ENCODE measurements around the gene URI1. TPM values are rescaled to one million over a fixed set of nuclear protein-coding genes. Genes with fewer than 3 reads are reported as not detected.
A peak's percentile ranks its signal among the peaks of the same experiment; 100 is the strongest.

URI1 gene
- total and polyA plus RNA-seq, 2 experiments from 2014 or later = 49.7 to 49.9 TPM

DNA sequence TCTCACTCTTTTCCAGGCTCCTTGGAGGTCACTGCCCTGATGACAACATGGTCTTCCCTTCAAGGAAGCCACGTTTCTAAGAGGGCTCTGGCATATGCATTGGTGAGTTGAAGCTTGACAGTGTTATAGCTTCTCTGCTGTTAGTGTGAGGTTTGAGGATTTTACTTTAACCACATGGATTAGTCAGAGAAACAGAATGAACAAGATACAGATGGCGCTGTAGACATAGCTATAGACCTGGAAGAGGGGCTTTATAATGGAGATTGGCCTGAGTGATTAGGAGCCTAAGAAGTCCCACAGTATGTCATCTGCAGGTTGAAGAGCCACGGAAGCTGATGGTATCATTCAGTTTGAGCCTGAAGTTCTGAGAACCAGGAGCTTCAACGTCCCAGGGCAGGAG, 18.4 kb upstream of the URI1 start:
- H3K27me3 ChIP-seq = no peaks in the 10 kb centered on the region
- H3K9me3 ChIP-seq (ENCODE audit: low read depth) = no peaks in the 10 kb centered on the region
- no peak for TF ChIP-seq CTCF (IDR thresholded peaks at IDR 0.05; ENCODE audit: low read depth, low read length)
- H3K36me3 ChIP-seq = no peaks in the 10 kb centered on the region
- H3K27ac ChIP-seq = no peak overlapping the region
- H3K4me3 ChIP-seq = no peak overlapping the region
- no peak for DNase-seq (ENCODE audit: low read depth in 1 of 2, low spot score in 1 of 2)
- H3K4me1 ChIP-seq (ENCODE audit: low read depth) = peaks cover 6% of the 10 kb centered on the region

- no peak for DNase-seq (ENCODE audit: low read depth in 1 of 2, low spot score in 1 of 2)
- no peaks in the 10 kb centered on the region for H3K36me3 ChIP-seq
- H3K9me3 ChIP-seq (ENCODE audit: low read depth) = no peaks in the 10 kb centered on the region
- no peaks in the 10 kb centered on the region for H3K27me3 ChIP-seq
- H3K4me3 ChIP-seq = no peak overlapping the region
- H3K27ac ChIP-seq = no peak overlapping the region
- no peak for TF ChIP-seq CTCF (IDR thresholded peaks at IDR 0.05; ENCODE audit: low read depth, low read length)
- H3K4me1 ChIP-seq (ENCODE audit: low read depth) = peaks cover 6% of the 10 kb centered on the region
Measured at GRCh38 chr19:29926031-29926430, 16.0 kb upstream of the URI1 start.

- H3K9me3 ChIP-seq (ENCODE audit: low read depth) = no peaks in the 10 kb centered on the region
- no peaks in the 10 kb centered on the region for H3K36me3 ChIP-seq
- DNase-seq (ENCODE audit: low read depth in 1 of 2, low spot score in 1 of 2) = no peak
- no peaks in the 10 kb centered on the region for H3K27me3 ChIP-seq
- no peak overlapping the region for H3K27ac ChIP-seq
- TF ChIP-seq CTCF (IDR thresholded peaks at IDR 0.05; ENCODE audit: low read depth, low read length) = no peak
- peaks cover 6% of the 10 kb centered on the region for H3K4me1 ChIP-seq (ENCODE audit: low read depth)
- H3K4me3 ChIP-seq = no peak overlapping the region
Measured at GRCh38 chr19:29926801-29927200, 15.2 kb upstream of the URI1 start.

DNA sequence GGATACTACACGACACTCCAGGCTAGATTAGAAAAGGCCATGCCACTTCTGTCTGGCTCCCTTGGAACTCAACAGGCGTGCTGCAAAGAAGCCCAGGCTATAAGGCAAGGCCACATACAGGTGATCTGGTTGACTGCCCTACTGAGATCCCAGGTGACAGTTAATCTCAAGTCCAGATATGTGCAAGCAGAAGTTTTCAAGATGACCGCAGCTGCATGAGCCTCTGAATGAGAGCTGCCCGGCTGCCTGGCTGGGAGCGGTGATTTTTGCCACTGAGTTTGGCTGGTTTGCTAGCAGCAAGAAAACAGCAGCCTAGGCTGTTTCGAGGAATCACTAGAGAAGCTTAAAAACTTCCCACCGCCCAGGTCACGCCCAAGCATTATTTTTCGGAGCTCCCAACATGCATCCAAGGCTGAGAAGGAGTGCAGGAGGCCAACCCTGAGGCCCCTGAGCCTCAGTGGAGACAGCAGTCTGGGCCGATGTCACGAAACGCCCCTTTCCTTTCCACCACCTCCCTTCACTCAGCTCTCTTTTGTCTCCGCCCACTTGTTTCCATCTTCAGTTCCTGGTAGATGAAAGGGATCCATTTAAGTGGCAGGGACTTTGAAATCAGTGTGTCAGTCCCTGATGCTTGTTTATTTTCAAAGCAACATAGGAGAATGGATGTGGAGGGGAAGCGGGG, 14.0 kb upstream of the URI1 start:
- H3K4me3 ChIP-seq = no peak overlapping the region
- peak in 1 of 2 donors; percentile 29 for DNase-seq (ENCODE audit: low read depth in 1 of 2, low spot score in 1 of 2)
- TF ChIP-seq CTCF (IDR thresholded peaks at IDR 0.05; ENCODE audit: low read depth, low read length) = no peak
- H3K4me1 ChIP-seq (ENCODE audit: low read depth) = peaks cover 6% of the 10 kb centered on the region
- no peaks in the 10 kb centered on the region for H3K27me3 ChIP-seq
- H3K27ac ChIP-seq = peak overlapping the region; percentile 60
- H3K9me3 ChIP-seq (ENCODE audit: low read depth) = no peaks in the 10 kb centered on the region
- no peaks in the 10 kb centered on the region for H3K36me3 ChIP-seq

DNA sequence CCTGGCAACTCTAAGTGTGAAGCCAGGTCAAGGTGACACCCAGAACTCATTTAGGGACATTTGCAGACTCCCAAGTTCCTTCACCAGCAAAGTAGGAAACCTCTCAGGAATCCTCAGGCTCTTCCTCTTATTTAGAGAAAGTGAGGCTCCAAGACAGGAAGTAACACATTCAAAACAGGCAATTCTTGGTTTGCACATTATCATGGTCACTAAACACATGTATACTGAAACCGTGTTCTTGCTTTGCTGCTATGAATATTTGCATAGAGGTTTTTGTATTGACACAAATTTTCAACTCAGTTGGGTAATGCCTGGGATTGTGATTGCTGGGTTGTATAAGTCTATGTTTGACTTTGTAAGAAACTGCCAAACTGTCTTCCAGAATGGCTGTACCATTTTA, 13.2 kb upstream of the URI1 start:
- H3K27ac ChIP-seq = no peak overlapping the region
- H3K4me3 ChIP-seq = no peak overlapping the region
- no peaks in the 10 kb centered on the region for H3K36me3 ChIP-seq
- no peaks in the 10 kb centered on the region for H3K9me3 ChIP-seq (ENCODE audit: low read depth)
- no peak for DNase-seq (ENCODE audit: low read depth in 1 of 2, low spot score in 1 of 2)
- peaks cover 6% of the 10 kb centered on the region for H3K4me1 ChIP-seq (ENCODE audit: low read depth)
- no peaks in the 10 kb centered on the region for H3K27me3 ChIP-seq
- TF ChIP-seq CTCF (IDR thresholded peaks at IDR 0.05; ENCODE audit: low read depth, low read length) = no peak

Data from cardiac muscle cell (in vitro differentiated cells and primary cell).